ENCODE measurements around the gene S100PBP.
"Not testable (repeated sequence)": the region's sequence is repeated elsewhere in the genome, so short reads cannot be mapped to it uniquely, and the experiment has no call there.

The S100PBP gene

DNA sequence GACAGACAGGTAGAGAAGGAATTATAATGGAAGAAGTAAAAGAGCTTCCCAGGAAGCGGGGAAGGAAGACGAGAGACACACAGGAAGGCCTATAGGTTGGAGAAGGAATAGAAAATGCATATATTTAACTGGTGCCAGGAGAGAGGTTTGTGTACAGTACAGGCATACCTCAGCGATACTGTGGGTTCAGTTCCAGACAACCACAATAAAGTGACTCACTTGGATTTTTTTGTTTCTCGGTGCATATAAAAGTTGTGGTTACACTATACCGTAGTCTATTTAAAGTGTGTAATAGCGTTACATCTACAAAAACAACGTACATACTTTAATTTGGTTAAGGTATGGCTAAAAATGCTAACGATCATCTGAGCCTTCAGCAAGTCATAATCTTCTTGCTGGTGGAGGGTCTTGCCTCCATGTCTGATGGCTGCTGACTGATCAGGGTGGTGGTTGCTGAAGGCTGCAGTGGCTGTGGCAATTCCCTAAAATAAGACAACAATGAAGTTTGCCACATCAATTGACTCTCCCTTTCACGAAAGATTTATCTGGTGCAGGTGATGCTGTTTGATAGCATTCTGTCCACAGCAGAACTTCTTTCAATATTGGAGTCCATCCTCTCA, 16.2 kb upstream of the S100PBP start:
- DNase-seq (ENCODE audit: low read depth): peak; percentile 64
- TF ChIP-seq, protein P1, sequence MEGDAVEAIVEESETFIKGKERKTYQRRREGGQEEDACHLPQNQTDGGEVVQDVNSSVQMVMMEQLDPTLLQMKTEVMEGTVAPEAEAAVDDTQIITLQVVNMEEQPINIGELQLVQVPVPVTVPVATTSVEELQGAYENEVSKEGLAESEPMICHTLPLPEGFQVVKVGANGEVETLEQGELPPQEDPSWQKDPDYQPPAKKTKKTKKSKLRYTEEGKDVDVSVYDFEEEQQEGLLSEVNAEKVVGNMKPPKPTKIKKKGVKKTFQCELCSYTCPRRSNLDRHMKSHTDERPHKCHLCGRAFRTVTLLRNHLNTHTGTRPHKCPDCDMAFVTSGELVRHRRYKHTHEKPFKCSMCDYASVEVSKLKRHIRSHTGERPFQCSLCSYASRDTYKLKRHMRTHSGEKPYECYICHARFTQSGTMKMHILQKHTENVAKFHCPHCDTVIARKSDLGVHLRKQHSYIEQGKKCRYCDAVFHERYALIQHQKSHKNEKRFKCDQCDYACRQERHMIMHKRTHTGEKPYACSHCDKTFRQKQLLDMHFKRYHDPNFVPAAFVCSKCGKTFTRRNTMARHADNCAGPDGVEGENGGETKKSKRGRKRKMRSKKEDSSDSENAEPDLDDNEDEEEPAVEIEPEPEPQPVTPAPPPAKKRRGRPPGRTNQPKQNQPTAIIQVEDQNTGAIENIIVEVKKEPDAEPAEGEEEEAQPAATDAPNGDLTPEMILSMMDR (conservative IDR thresholded peaks at IDR 0.05; ENCODE audit: control insufficient read depth, insufficient read depth, low read depth, low read length): no peak
- no peak overlapping the region for H3K4me3 ChIP-seq (ENCODE audit: control insufficient read depth, low read depth, low read length)

DNA sequence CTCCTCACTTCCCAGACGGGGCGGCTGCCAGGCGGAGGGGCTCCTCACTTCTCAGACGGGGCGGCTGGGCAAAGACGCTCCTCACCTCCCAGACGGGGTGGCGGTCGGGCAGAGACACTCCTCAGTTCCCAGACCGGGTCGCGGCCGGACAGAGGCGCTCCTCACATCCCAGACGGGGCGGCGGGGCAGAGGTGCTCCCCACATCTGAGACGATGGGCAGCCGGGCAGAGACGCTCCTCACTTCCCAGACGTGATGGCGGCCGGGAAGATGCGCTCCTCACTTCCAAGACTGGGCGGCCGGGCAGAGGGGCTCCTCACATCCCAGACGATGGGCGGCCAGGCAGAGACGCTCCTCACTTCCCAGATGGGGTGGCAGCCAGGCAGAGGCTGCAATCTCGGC, 13.0 kb upstream of the S100PBP start:
- not testable (repeated sequence) for H3K4me3 ChIP-seq (ENCODE audit: control insufficient read depth, low read depth, low read length); DNase-seq (ENCODE audit: low read depth)

DNA sequence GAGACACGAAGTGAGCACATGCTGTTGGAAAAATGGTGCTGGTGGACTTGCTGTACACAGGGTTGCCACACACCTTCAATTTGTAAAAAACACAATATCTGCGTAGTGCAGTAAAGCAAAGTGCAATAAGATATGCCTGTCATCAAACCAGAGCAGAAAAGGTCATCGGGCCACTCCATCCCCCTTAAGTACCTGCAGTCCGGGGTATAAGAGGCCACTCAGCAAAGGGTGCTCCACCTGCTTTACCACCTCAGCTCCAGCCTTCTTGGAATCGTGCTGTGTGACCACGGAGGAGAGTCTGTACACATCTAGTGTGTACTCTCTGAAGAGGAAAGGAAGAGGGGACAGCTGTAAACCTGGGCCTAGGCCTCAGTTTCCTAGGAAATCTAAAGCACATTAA, 11.2 kb upstream of the S100PBP start:
- H3K4me3 ChIP-seq (ENCODE audit: control insufficient read depth, low read depth, low read length): no peak overlapping the region
- TF ChIP-seq, protein P1 (conservative IDR thresholded peaks at IDR 0.05; ENCODE audit: control insufficient read depth, insufficient read depth, low read depth, low read length): no peak
- no peak for DNase-seq (ENCODE audit: low read depth)

DNA sequence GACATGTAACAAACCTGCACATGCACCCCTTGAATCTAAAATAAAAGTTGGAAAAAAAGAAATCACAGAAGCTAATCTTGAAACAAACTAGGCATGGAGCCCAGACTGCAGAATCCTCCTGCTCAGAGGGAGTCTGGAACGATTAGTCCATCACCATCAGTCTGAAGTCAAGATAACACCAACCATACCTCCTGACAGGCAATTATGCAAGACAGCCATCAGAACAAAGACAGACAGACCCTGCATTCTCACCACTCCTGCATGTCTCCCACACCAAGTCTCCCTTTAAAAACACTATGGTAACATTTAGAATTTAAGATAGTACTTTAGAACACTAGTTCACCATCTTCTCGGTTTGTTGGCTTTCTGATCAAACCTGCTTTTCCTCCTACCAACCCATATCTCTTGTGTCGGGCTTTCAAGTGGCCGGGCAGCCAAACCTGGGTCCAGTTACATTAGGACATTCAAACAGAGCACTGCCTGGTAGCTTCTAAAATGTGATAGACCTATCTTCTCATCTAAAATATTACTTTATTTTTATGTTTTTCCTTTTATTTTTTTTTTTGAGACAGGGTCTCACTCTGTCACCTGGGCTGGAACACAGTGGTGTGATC, 10.4 kb upstream of the S100PBP start:
- no peak for DNase-seq (ENCODE audit: low read depth)
- TF ChIP-seq, protein P1 (conservative IDR thresholded peaks at IDR 0.05; ENCODE audit: control insufficient read depth, insufficient read depth, low read depth, low read length): no peak
- no peak overlapping the region for H3K4me3 ChIP-seq (ENCODE audit: control insufficient read depth, low read depth, low read length)

DNA sequence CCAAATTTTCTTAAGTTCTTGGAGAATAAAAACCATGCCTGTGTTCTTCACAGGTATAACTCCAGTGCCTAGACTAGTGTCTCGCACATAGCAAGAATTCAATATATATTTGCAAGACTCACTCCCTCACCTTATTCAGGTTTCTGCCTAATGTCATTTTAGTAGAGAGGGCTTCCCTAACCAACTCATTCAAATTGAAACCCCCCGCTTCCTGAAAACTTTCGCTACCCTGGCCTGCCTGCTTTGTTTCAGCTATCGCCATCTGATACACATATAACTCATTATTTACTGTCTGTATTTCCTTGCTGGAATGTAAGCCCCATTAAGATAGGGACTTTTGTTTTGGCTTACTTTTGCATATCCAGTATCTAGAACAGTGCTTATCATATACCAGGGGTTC, 8.9 kb upstream of the S100PBP start:
- no peak overlapping the region for H3K4me3 ChIP-seq (ENCODE audit: control insufficient read depth, low read depth, low read length)
- no peak for DNase-seq (ENCODE audit: low read depth)
- TF ChIP-seq, protein P1 (conservative IDR thresholded peaks at IDR 0.05; ENCODE audit: control insufficient read depth, insufficient read depth, low read depth, low read length): no peak

DNA sequence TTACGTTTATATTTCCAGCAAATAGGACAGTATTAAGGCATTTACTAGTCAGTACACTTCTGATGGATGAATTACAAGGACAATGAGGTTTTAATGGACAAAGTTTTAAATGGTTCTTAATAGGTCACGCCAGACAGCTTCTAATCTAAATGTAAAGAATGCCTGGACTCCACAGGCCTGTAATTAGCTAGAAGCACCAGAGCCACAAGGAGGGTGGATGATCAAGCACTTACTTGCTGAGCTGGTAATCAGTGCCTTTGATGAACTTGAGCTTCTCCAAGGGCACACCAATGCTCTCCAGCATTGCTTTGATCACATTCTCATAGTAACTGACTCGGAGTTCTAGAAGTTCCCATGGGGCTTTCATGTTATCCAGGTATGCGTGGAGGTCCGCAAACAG, 7.1 kb upstream of the S100PBP start:
- H3K4me3 ChIP-seq (ENCODE audit: control insufficient read depth, low read depth, low read length): no peak overlapping the region
- no peak for DNase-seq (ENCODE audit: low read depth)
- TF ChIP-seq, protein P1 (conservative IDR thresholded peaks at IDR 0.05; ENCODE audit: control insufficient read depth, insufficient read depth, low read depth, low read length): no peak

DNA sequence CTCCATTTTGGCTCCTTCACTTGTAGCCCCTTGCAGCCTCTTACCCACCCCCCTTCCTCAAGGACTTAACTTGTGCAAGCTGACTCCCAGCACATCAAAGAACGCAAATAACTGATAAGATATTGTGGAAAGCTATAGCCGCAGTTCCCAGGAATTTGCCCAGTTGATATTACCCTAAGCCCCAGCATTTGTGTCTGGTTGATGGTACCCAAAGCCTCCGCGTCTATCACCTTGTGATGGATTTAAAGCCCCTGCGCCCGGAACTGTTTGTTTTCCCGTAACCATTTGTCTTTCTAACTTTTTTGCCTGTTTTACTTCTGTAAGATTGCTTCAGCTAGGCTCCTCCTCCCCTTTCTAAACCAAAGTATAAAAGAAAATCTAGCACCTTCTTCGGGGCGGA, 6.2 kb upstream of the S100PBP start:
- DNase-seq (ENCODE audit: low read depth): no peak
- TF ChIP-seq, protein P1 (conservative IDR thresholded peaks at IDR 0.05; ENCODE audit: control insufficient read depth, insufficient read depth, low read depth, low read length): no peak

More for the DNA sequence above, 6.2 kb upstream of the S100PBP start:
- no peak overlapping the region for H3K4me3 ChIP-seq (ENCODE audit: control insufficient read depth, low read depth, low read length)
